ENCODE data around the gene EHMT1.

GRCh38 chr9:137638680-137639079 lies 19.9 kb downstream of the EHMT1 start:
- TF ChIP-seq JUN (IDR thresholded peaks at IDR 0.05) = no peak
- no peak for TF ChIP-seq CTCF (IDR thresholded peaks at IDR 0.05)
- TF ChIP-seq MAX (IDR thresholded peaks at IDR 0.05) = no peak
- no peak for TF ChIP-seq RCOR1 (IDR thresholded peaks at IDR 0.05; ENCODE audit: low read depth, low read length)

Measured in A549 (cell line).